ENCODE results near the gene HSD3B1.
"Not testable (repeated sequence)": the region's sequence is repeated elsewhere in the genome, so short reads cannot be mapped to it uniquely, and the experiment has no call there.

The HSD3B1 gene

GRCh38 chr1:119556423-119556822 lies 49.4 kb downstream of the HSD3B1 start:
- no peak for DNase-seq

DNA sequence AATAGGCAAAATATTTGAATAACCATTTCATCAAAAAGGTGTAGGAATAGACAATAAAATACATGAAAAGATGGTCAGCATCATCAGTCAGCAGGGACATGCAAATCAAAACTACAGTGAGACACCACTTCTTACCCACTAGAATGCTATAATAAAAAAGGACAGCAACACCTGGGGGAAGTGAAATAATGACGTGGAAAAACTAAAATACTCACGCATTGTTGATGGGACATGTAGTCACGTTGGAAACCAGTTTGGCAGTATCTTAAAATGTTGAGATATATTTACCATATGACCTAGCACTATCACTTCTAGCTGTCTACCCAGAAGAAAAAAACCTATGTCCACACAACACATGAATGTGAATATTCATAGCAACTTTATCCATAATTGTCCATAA lies 53.4 kb downstream of the HSD3B1 start:
- DNase-seq: not testable (repeated sequence)

GRCh38 chr1:119564548-119564947 lies 57.5 kb downstream of the HSD3B1 start:
- no peak for DNase-seq
